ENCODE data around the gene TTYH1. TPM values are rescaled to one million over a fixed set of nuclear protein-coding genes. Genes with fewer than 3 reads are reported as not detected.
A peak's percentile ranks its signal among the peaks of the same experiment; 100 is the strongest.

Gene TTYH1
- total RNA-seq, 1 experiment from 2014 or later, result not detected

GRCh38 chr19:54448774-54449700 lies 33.8 kb downstream of the TTYH1 start, which contains the start of gene LENG8:
Gene LENG8 (plus strand): TSS chr19:54449199. CDS start chr19:54451345, 2,146 bp downstream.
- Histone ChIP-seq H3K36me3 (peaks cover 50% of the 10 kb centered on the region), H3K4me1 (replicated peaks) (peaks cover 22% of the 10 kb centered on the region), H3K27ac (peak within 1 kb of the TSS; percentile 83), H3K4me3 (peak within 1 kb of the TSS; percentile 74), H3K27me3 (replicated peaks) (no peaks in the 10 kb centered on the region), H3K9me3 (replicated peaks) (no peaks in the 10 kb centered on the region)
- DNase-seq (ENCODE audit: low read depth in 1 of 2, low spot score in 2 of 2), result peak; percentile 96 to 99

GRCh38 chr19:54449701-54450069 lies 34.4 kb downstream of the TTYH1 start:
- Histone ChIP-seq H3K27me3 (replicated peaks) (no peaks in the 10 kb centered on the region), H3K4me3 (peak overlapping the region; percentile 74), H3K9me3 (replicated peaks) (no peaks in the 10 kb centered on the region), H3K27ac (peak overlapping the region; percentile 83), H3K36me3 (peaks cover 57% of the 10 kb centered on the region), H3K4me1 (replicated peaks) (peaks cover 22% of the 10 kb centered on the region)
- no peak for DNase-seq (ENCODE audit: low read depth in 1 of 2, low spot score in 2 of 2)

GRCh38 chr19:54451331-54451871 lies 36.1 kb downstream of the TTYH1 start:
- Histone ChIP-seq H3K4me1 (replicated peaks) (peaks cover 22% of the 10 kb centered on the region), H3K9me3 (replicated peaks) (no peaks in the 10 kb centered on the region), H3K36me3 (peaks cover 74% of the 10 kb centered on the region), H3K27ac (no peak overlapping the region), H3K4me3 (no peak overlapping the region; the same call in none of the 2 replicates), H3K27me3 (replicated peaks) (no peaks in the 10 kb centered on the region)
- peak in 1 of 2 experiments; percentile 28 for DNase-seq (ENCODE audit: low read depth in 1 of 2, low spot score in 2 of 2)

GRCh38 chr19:54451997-54452396 lies 36.7 kb downstream of the TTYH1 start:
- no peak for DNase-seq (ENCODE audit: low read depth in 1 of 2, low spot score in 2 of 2)
- peaks cover 22% of the 10 kb centered on the region for H3K4me1 ChIP-seq (replicated peaks)
- no peaks in the 10 kb centered on the region for H3K27me3 ChIP-seq (replicated peaks)
- H3K27ac ChIP-seq, result no peak overlapping the region
- peaks cover 80% of the 10 kb centered on the region for H3K36me3 ChIP-seq
- H3K4me3 ChIP-seq, result no peak overlapping the region
- H3K9me3 ChIP-seq (replicated peaks), result no peaks in the 10 kb centered on the region

GRCh38 chr19:54452626-54453025 lies 37.4 kb downstream of the TTYH1 start:
- H3K27me3 ChIP-seq (replicated peaks), result no peaks in the 10 kb centered on the region
- no peaks in the 10 kb centered on the region for H3K9me3 ChIP-seq (replicated peaks)
- peaks cover 86% of the 10 kb centered on the region for H3K36me3 ChIP-seq
- no peak overlapping the region for H3K27ac ChIP-seq
- no peak for DNase-seq (ENCODE audit: low read depth in 1 of 2, low spot score in 2 of 2)
- H3K4me1 ChIP-seq (replicated peaks), result peaks cover 18% of the 10 kb centered on the region
- no peak overlapping the region for H3K4me3 ChIP-seq

- Histone ChIP-seq H3K36me3 (peaks cover 100% of the 10 kb centered on the region), H3K9me3 (replicated peaks) (no peaks in the 10 kb centered on the region), H3K4me1 (replicated peaks) (peaks cover 18% of the 10 kb centered on the region), H3K27me3 (replicated peaks) (no peaks in the 10 kb centered on the region), H3K4me3 (no peak overlapping the region), H3K27ac (no peak overlapping the region)
- no peak for DNase-seq (ENCODE audit: low read depth in 1 of 2, low spot score in 2 of 2)
Observed at GRCh38 chr19:54453921-54454780, 38.9 kb downstream of the TTYH1 start.

GRCh38 chr19:54454781-54455675 lies 39.8 kb downstream of the TTYH1 start:
- H3K4me1 ChIP-seq (replicated peaks), result peaks cover 18% of the 10 kb centered on the region
- H3K27me3 ChIP-seq (replicated peaks), result no peaks in the 10 kb centered on the region
- peaks cover 96% of the 10 kb centered on the region for H3K36me3 ChIP-seq
- DNase-seq (ENCODE audit: low read depth in 1 of 2, low spot score in 2 of 2), result no peak
- no peak overlapping the region for H3K27ac ChIP-seq
- no peaks in the 10 kb centered on the region for H3K9me3 ChIP-seq (replicated peaks)
- H3K4me3 ChIP-seq, result no peak overlapping the region

GRCh38 chr19:54455786-54456422 lies 40.6 kb downstream of the TTYH1 start:
- DNase-seq (ENCODE audit: low read depth in 1 of 2, low spot score in 2 of 2), result no peak
- no peaks in the 10 kb centered on the region for H3K27me3 ChIP-seq (replicated peaks)
- H3K9me3 ChIP-seq (replicated peaks), result no peaks in the 10 kb centered on the region
- H3K36me3 ChIP-seq, result peaks cover 94% of the 10 kb centered on the region
- H3K4me3 ChIP-seq, result no peak overlapping the region
- peaks cover 9% of the 10 kb centered on the region for H3K4me1 ChIP-seq (replicated peaks)
- no peak overlapping the region for H3K27ac ChIP-seq

- DNase-seq (ENCODE audit: low read depth in 1 of 2, low spot score in 2 of 2), result no peak
- H3K27ac ChIP-seq, result no peak overlapping the region
- no peaks in the 10 kb centered on the region for H3K27me3 ChIP-seq (replicated peaks)
- H3K9me3 ChIP-seq (replicated peaks), result no peaks in the 10 kb centered on the region
- no peak overlapping the region for H3K4me3 ChIP-seq
- H3K4me1 ChIP-seq (replicated peaks), result peaks cover 2% of the 10 kb centered on the region
- peaks cover 94% of the 10 kb centered on the region for H3K36me3 ChIP-seq
Observed at GRCh38 chr19:54456423-54457373, 41.4 kb downstream of the TTYH1 start.

- no peak overlapping the region for H3K27ac ChIP-seq
- DNase-seq (ENCODE audit: low read depth in 1 of 2, low spot score in 2 of 2), result no peak
- H3K4me3 ChIP-seq, result no peak overlapping the region
- H3K9me3 ChIP-seq (replicated peaks), result no peaks in the 10 kb centered on the region
- peaks cover 94% of the 10 kb centered on the region for H3K36me3 ChIP-seq
- peaks cover 14% of the 10 kb centered on the region for H3K4me1 ChIP-seq (replicated peaks)
- H3K27me3 ChIP-seq (replicated peaks), result no peaks in the 10 kb centered on the region
Observed at GRCh38 chr19:54457773-54458647, 42.7 kb downstream of the TTYH1 start.

GRCh38 chr19:54458648-54459281 lies 43.5 kb downstream of the TTYH1 start:
- no peak for DNase-seq (ENCODE audit: low read depth in 1 of 2, low spot score in 2 of 2)
- Histone ChIP-seq H3K36me3 (peaks cover 92% of the 10 kb centered on the region), H3K4me3 (no peak overlapping the region), H3K4me1 (replicated peaks) (peaks cover 21% of the 10 kb centered on the region), H3K9me3 (replicated peaks) (0 out of 2 replicates have a peak, but pooled peaks cover 3% of the 10 kb centered on the region), H3K27me3 (replicated peaks) (no peaks in the 10 kb centered on the region), H3K27ac (no peak overlapping the region)

Measured in SJSA1 (cell line).